Smooth muscle cell (in vitro differentiated cells): ENCODE data around the gene SLC40A1. TPM values are rescaled to one million over a fixed set of nuclear protein-coding genes. Genes with fewer than 3 reads are reported as not detected.

Source experiments
- DNase-seq: peaks from one replicate; lab custom pipeline; 2025; ENCODE audit not compliant: unreplicated experiment; lab: John Stamatoyannopoulos, UW
- H2AFZ ChIP-seq: fragments of 200-600 bp; sonication (generic); 2 replicates; pipeline ENCODE4 v1.6.0; 2016; ENCODE audit warnings: antibody characterized with exemption, low read depth, mild to moderate bottlenecking
- H3F3A ChIP-seq: fragments of 200-600 bp; sonication (generic); 2 replicates; pipeline ENCODE4 v1.6.0; 2017; ENCODE audit warnings: antibody characterized with exemption, low read depth
- H3K27ac ChIP-seq: fragments of 200-600 bp; sonication (generic); 2 replicates; pipeline ENCODE4 v1.5.1; 2016; ENCODE audit warnings: low read depth, mild to moderate bottlenecking
- H3K27me3 ChIP-seq: fragments of 200-600 bp; sonication (generic); 2 replicates; pipeline ENCODE4 v1.6.1; 2016; ENCODE audit warnings: low read depth, mild to moderate bottlenecking
- H3K36me3 ChIP-seq: fragments of 200-600 bp; sonication (generic); 2 replicates; pipeline ENCODE4 v1.5.1; 2016; ENCODE audit warnings: low read depth
- H3K4me1 ChIP-seq: fragments of 200-600 bp; sonication (generic); 2 replicates; pipeline ENCODE4 v1.5.1; 2016; ENCODE audit warnings: low read depth
- H3K4me2 ChIP-seq: fragments of 200-600 bp; sonication (generic); 2 replicates; pipeline ENCODE4 v1.6.0; 2016; ENCODE audit warnings: mild to moderate bottlenecking
- H3K4me3 ChIP-seq: fragments of 200-600 bp; sonication (generic); 2 replicates; pipeline ENCODE4 v1.5.1; 2016; ENCODE audit warnings: mild to moderate bottlenecking
- H3K79me2 ChIP-seq: fragments of 200-600 bp; sonication (generic); 2 replicates; pipeline ENCODE4 v1.6.0; 2016; ENCODE audit warnings: low read depth, mild to moderate bottlenecking
- H3K9ac ChIP-seq: fragments of 200-600 bp; sonication (generic); 2 replicates; pipeline ENCODE4 v1.6.0; 2016; ENCODE audit warnings: low read depth
- H3K9me3 ChIP-seq: fragments of 200-600 bp; sonication (generic); replicated peaks from 2 replicates; pipeline ENCODE4 v1.5.1; 2016; ENCODE audit warnings: low read depth
- H4K20me1 ChIP-seq: fragments of 200-600 bp; sonication (generic); 2 replicates; pipeline ENCODE4 v1.6.0; 2016; ENCODE audit warnings: low read depth
- WGBS: methylation state at CpG from one replicate; pipeline ENCODE4 v1.1.7; 2016; ENCODE audit warnings: low lambda C conversion rate; 5-methylcytosine and 5-hydroxymethylcytosine counted together
- polyA plus RNA-seq: library from polyadenylated mRNA; unstranded; fragments of >200 nt; fragmentation: Nextera tagmentation; extraction: Ambion mirVana; gene quantifications from 2 replicates; pipeline ENCODE4 v1.2.1, GENCODE V29; 2016
- total RNA-seq: library from RNA; depleted of rRNA; stranded (reverse); fragments of >200 nt; gene quantifications from 2 replicates; pipeline ENCODE4 v1.2.3, GENCODE V29; 2014
- TF ChIP-seq, protein P1 (sequence below): fragments of 200-600 bp; sonication (generic); IDR thresholded peaks from 2 replicates; pipeline ENCODE4 v1.5.1; 2017; ENCODE audit warnings: borderline replicate concordance, mild to moderate bottlenecking, antibody characterized with exemption; ENCODE audit not compliant: insufficient read depth, poor library complexity, severe bottlenecking

SLC40A1 gene
- total and polyA plus RNA-seq, 2 experiments from 2014 or later = 8.7 to 10.5 TPM

DNA sequence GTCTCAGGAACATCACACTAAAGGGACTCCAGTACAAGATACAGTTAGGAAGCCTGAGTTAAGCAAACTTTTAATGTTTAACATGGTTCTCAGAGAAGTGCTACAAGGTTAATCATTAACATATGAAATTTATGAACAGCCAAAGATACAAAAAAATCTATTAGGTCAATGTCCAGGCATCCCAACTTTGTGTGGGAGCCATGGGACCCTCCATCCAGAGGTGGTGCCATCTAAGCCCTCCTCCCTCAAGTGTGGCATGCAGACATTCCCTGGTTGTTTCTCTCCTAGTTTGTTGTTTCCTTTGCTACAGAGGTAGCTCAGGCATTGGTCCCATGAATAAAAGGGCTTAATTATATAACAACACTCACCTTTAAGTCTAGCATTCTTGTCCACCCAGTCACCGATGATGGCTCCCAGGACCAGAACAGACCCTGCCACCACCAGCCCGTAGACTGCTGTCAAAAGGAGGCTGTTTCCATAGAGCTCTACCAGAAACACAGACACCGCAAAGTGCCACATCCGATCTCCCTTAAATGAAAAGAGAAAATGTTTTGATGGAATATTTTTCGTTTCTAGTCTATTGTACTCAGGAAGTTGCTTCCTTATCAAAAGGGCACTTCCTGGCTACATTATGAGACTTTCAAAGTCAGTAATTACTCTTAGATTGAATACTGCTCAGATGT lies 5.7 kb downstream of the SLC40A1 start:
- no peak overlapping the region for H3K9ac ChIP-seq
- WGBS = 83% methylated on average over 5 of the region's 5 CpGs

GRCh38 chr2:189570570-189571031 lies 10.0 kb downstream of the SLC40A1 start:
- Histone ChIP-seq H3K27me3 (no peaks in the 10 kb centered on the region), H3K4me2 (no peak overlapping the region), H3K4me1 (no peaks in the 10 kb centered on the region), H3K9ac (no peak overlapping the region), H3K27ac (no peak overlapping the region), H3K9me3 (no peaks in the 10 kb centered on the region), H3F3A (no peaks in the 10 kb centered on the region), H3K79me2 (no peaks in the 10 kb centered on the region), H3K4me3 (no peak overlapping the region), H3K36me3 (no peaks in the 10 kb centered on the region), H4K20me1 (no peaks in the 10 kb centered on the region), H2AFZ (no peak overlapping the region)
- TF ChIP-seq, protein P1, sequence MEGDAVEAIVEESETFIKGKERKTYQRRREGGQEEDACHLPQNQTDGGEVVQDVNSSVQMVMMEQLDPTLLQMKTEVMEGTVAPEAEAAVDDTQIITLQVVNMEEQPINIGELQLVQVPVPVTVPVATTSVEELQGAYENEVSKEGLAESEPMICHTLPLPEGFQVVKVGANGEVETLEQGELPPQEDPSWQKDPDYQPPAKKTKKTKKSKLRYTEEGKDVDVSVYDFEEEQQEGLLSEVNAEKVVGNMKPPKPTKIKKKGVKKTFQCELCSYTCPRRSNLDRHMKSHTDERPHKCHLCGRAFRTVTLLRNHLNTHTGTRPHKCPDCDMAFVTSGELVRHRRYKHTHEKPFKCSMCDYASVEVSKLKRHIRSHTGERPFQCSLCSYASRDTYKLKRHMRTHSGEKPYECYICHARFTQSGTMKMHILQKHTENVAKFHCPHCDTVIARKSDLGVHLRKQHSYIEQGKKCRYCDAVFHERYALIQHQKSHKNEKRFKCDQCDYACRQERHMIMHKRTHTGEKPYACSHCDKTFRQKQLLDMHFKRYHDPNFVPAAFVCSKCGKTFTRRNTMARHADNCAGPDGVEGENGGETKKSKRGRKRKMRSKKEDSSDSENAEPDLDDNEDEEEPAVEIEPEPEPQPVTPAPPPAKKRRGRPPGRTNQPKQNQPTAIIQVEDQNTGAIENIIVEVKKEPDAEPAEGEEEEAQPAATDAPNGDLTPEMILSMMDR = no peak
- DNase-seq = no peak
- 59% methylated on average over 1 of the region's 1 CpG for WGBS

More for the DNA sequence above, 5.7 kb downstream of the SLC40A1 start:
- H3K9me3 ChIP-seq = no peaks in the 10 kb centered on the region
- H3K36me3 ChIP-seq = no peaks in the 10 kb centered on the region
- H3K4me1 ChIP-seq = no peaks in the 10 kb centered on the region
- no peak overlapping the region for H3K4me2 ChIP-seq
- H2AFZ ChIP-seq = no peak overlapping the region
- no peaks in the 10 kb centered on the region for H4K20me1 ChIP-seq
- H3F3A ChIP-seq = no peaks in the 10 kb centered on the region
- TF ChIP-seq, protein P1 = no peak
- H3K79me2 ChIP-seq = no peaks in the 10 kb centered on the region
- no peak for DNase-seq
- no peaks in the 10 kb centered on the region for H3K27me3 ChIP-seq
- H3K4me3 ChIP-seq = no peak overlapping the region
- H3K27ac ChIP-seq = no peak overlapping the region

DNA sequence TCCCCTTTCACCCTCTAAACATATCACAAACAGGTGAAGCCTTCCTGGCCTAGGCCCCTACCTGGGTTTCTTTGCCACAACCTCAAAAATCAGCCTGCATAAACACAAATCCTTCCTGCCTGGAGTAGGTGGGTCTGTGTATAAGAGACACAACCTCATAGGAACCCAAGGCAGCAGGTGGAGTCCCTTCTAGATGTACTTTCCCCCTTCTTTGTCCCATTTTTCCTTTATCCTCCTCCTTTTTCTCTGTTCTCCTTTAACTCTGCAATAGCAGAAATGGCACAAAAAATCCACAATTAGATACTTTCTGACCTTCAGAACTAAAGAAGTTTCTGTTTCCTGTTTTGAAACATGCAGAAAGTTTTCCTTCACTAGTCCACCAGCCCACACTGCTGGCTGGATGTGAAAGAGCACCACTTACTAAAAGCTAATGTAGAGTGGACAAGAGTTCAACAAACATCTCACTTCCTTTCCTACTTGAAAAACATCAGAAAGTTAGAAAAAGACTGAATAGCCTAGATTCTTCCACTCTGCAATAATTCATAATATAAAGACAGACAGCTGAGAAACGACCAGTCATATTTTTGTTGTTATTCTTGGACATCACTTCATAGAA lies 11.2 kb downstream of the SLC40A1 start:
- Histone ChIP-seq H3K27me3 (no peaks in the 10 kb centered on the region), H3K4me2 (no peak overlapping the region), H3K27ac (no peak overlapping the region), H3K79me2 (no peaks in the 10 kb centered on the region), H3K9me3 (no peaks in the 10 kb centered on the region), H4K20me1 (no peaks in the 10 kb centered on the region), H3K4me1 (no peaks in the 10 kb centered on the region), H3K36me3 (no peaks in the 10 kb centered on the region), H3K4me3 (no peak overlapping the region), H3F3A (no peaks in the 10 kb centered on the region), H3K9ac (no peak overlapping the region), H2AFZ (no peak overlapping the region)
- WGBS = 82% methylated on average over 1 of the region's 1 CpG
- DNase-seq = no peak
- TF ChIP-seq, protein P1 = no peak

DNA sequence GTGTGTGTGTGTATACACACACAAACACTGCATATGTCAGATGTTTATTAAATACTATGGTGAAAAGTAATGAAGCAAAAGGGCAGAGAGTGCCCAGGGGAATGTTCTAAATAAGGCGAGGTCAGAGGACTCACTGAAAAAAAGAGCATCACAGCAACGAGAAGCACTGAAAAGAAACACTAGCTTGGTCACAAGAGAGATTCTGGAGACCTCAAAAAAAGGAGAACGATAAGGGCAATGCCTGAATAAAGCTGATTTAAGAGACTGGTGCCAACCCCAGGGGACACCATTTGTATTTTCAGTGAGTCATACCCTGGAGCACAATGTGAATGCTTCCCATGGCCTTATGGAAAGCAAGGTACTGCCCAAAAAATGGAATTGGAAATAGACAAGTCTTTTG lies 14.5 kb downstream of the SLC40A1 start:
- H3K79me2 ChIP-seq = no peaks in the 10 kb centered on the region
- H3K36me3 ChIP-seq = no peaks in the 10 kb centered on the region
- DNase-seq = no peak
- H2AFZ ChIP-seq = no peak overlapping the region
- H3K9me3 ChIP-seq = no peaks in the 10 kb centered on the region
- TF ChIP-seq, protein P1 = no peak
- no peaks in the 10 kb centered on the region for H3K4me1 ChIP-seq
- no peaks in the 10 kb centered on the region for H3K27me3 ChIP-seq
- no peak overlapping the region for H3K9ac ChIP-seq
- H4K20me1 ChIP-seq = no peaks in the 10 kb centered on the region
- no peak overlapping the region for H3K4me2 ChIP-seq
- no peak overlapping the region for H3K4me3 ChIP-seq
- no peaks in the 10 kb centered on the region for H3F3A ChIP-seq
- no peak overlapping the region for H3K27ac ChIP-seq
- 88% methylated on average over 3 of the region's 3 CpGs for WGBS
